ENCODE measurements around the gene FADD. TPM values are rescaled to one million over a fixed set of nuclear protein-coding genes. Genes with fewer than 3 reads are reported as not detected.

FADD gene
- total RNA-seq, 4 donors from 2014 or later = 23.9 to 34.5 (median 25.1) TPM

GRCh38 chr11:70230151-70230839 lies 27.2 kb downstream of the FADD start:
- Histone ChIP-seq H3K4me1 (peaks cover 0 to 10% (median 0%) of the 10 kb centered on the region in 4 donors), H3K4me3 (no peak overlapping the region), H3K36me3 (no peaks in the 10 kb centered on the region), H3K9me3 (no peaks in the 10 kb centered on the region), H3K27me3 (no peaks in the 10 kb centered on the region), H3K27ac (no peak overlapping the region)
- 74 to 81% methylated on average over 8 of the region's 8 CpGs for WGBS, 2 donors
- TF ChIP-seq CTCF (IDR thresholded peaks at IDR 0.05) (no peak), EP300 (IDR thresholded peaks at IDR 0.05) (no peak), POLR2A (IDR thresholded peaks at IDR 0.05) (no peak)
- DNase-seq (ENCODE audit: low spot score in 2 of 2) = no peak

GRCh38 chr11:70230840-70231710 lies 28.0 kb downstream of the FADD start:
- peaks cover 0 to 3% (median 0%) of the 10 kb centered on the region in 4 donors for H3K4me1 ChIP-seq
- no peak overlapping the region for H3K27ac ChIP-seq
- 75 to 80% methylated on average over 19 to 22 of the region's 22 CpGs for WGBS, 2 donors
- no peak for TF ChIP-seq CTCF (IDR thresholded peaks at IDR 0.05)
- no peak for TF ChIP-seq EP300 (IDR thresholded peaks at IDR 0.05)
- no peak for TF ChIP-seq POLR2A (IDR thresholded peaks at IDR 0.05)
- no peaks in the 10 kb centered on the region for H3K27me3 ChIP-seq
- DNase-seq (ENCODE audit: low spot score in 2 of 2) = no peak
- H3K9me3 ChIP-seq = no peaks in the 10 kb centered on the region
- no peaks in the 10 kb centered on the region for H3K36me3 ChIP-seq
- H3K4me3 ChIP-seq = no peak overlapping the region

- no peaks in the 10 kb centered on the region for H3K9me3 ChIP-seq
- no peaks in the 10 kb centered on the region for H3K27me3 ChIP-seq
- H3K4me3 ChIP-seq = no peak overlapping the region
- no peak for DNase-seq (ENCODE audit: low spot score in 2 of 2)
- no peaks in the 10 kb centered on the region for H3K36me3 ChIP-seq
- no peak for TF ChIP-seq EP300 (IDR thresholded peaks at IDR 0.05)
- TF ChIP-seq CTCF (IDR thresholded peaks at IDR 0.05) = no peak
- TF ChIP-seq POLR2A (IDR thresholded peaks at IDR 0.05) = no peak
- H3K27ac ChIP-seq = no peak overlapping the region
- no peaks in the 10 kb centered on the region for H3K4me1 ChIP-seq
These were observed 29.9 kb downstream of the FADD start for GRCh38 chr11:70233034-70233433.

- Histone ChIP-seq H3K27me3 (no peaks in the 10 kb centered on the region), H3K4me3 (no peak overlapping the region), H3K27ac (no peak overlapping the region), H3K9me3 (no peaks in the 10 kb centered on the region), H3K36me3 (no peaks in the 10 kb centered on the region), H3K4me1 (no peaks in the 10 kb centered on the region)
- no peak for DNase-seq (ENCODE audit: low spot score in 2 of 2)
- TF ChIP-seq POLR2A (IDR thresholded peaks at IDR 0.05) (no peak), CTCF (IDR thresholded peaks at IDR 0.05) (no peak), EP300 (IDR thresholded peaks at IDR 0.05) (no peak)
- WGBS, 2 donors = 73 to 79% methylated on average over 11 of the region's 11 CpGs
These were observed 30.4 kb downstream of the FADD start for GRCh38 chr11:70233511-70233934.

GRCh38 chr11:70233962-70234361 lies 30.9 kb downstream of the FADD start:
- Histone ChIP-seq H3K36me3 (no peaks in the 10 kb centered on the region), H3K9me3 (no peaks in the 10 kb centered on the region), H3K4me1 (no peaks in the 10 kb centered on the region), H3K27me3 (no peaks in the 10 kb centered on the region), H3K27ac (no peak overlapping the region), H3K4me3 (no peak overlapping the region)
- no peak for TF ChIP-seq CTCF (IDR thresholded peaks at IDR 0.05)
- TF ChIP-seq POLR2A (IDR thresholded peaks at IDR 0.05) = no peak
- no peak for TF ChIP-seq EP300 (IDR thresholded peaks at IDR 0.05)
- no peak for DNase-seq (ENCODE audit: low spot score in 2 of 2)
- 93 to 94% methylated on average over 9 of the region's 9 CpGs for WGBS, 2 donors

Measured in tibial nerve (tissue), 4 donors.